Activated T-cell treated with anti-CD3 and anti-CD28 coated beads for 48 hours (primary cell): ENCODE results near the gene SH3RF2.
"Not testable (repeated sequence)": the region's sequence is repeated elsewhere in the genome, so short reads cannot be mapped to it uniquely, and the experiment has no call there.

Experiments
- DNase-seq: peaks from one replicate; pipeline ENCODE4 v3.0.0-alpha.2; 2020; ENCODE audit warnings: low read depth

The SH3RF2 gene

DNA sequence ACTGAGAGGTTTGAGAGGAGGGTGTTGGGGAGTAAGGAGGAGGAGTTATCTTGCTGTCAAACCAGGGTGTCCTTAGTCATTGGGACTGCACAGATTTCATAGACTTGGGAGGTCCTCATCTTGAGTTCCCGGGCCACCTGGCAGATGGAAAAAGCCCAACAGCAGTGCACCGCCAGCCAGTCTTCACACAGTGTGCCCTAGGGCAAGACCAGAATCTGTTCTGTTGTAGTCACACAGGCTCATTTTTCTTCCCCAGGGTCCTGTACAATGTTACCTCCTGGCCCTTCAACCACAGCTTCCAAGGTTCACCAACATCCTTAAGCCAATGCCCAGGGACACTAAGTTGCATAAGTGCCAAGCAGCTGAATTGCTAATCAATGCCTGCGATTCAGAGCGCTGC lies 148.0 kb downstream of the SH3RF2 start:
- no peak for DNase-seq

DNA sequence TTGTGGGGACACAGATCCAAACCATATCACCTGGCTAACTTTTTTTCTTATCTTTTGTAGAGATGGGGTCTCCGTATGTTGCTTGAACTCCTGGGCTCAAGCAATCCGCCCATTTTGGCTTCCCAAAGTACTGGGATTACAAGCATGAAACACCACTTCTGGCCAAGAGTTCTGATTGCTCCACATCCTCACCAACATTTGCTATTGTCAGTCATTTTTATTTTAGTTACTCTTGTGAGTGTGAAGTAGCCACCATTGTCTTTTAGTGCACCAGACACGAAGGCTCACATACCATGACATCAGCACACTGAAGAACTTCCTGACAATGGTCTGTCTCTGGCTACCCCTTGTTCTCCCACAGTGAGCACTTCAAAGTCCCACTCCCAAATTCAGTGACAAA lies 151.7 kb downstream of the SH3RF2 start:
- DNase-seq, result no peak

DNA sequence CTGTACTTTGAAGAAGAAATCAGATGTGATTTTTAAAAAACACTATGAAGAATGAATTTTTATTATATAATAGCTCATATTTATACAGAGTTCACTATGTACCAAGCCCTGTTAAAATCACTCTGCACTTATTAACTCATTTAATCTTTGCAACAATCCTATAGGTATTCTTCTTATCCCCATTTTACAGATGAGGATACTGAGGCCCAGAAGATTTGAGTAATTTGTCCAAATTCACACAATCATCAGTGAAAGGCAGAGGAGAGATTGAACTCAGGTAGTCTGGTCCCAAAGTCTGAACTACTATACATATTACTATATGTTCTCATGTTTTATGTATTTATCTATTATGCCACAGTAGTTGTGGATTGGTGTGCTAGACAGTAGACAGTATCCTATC lies 152.9 kb downstream of the SH3RF2 start:
- DNase-seq, result no peak

DNA sequence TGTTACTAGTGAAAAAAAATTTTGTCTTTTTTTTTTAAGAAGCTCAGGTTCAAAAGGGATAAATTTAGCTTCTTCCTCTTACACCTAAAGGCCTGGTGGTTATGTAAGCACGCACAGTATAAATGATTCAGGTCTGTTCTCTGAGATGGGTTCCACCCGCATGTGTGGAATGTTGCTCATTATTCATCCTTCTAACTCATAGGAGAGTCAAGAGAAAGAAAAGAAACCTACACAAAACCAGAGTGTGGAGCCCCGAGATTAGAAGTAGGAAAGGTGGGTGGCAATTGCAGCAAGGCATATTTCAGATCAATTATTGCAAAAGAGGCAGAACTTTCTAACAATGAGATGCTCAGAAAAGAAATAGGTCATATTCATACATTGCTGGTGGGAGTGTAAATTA lies 155.5 kb downstream of the SH3RF2 start:
- no peak for DNase-seq

DNA sequence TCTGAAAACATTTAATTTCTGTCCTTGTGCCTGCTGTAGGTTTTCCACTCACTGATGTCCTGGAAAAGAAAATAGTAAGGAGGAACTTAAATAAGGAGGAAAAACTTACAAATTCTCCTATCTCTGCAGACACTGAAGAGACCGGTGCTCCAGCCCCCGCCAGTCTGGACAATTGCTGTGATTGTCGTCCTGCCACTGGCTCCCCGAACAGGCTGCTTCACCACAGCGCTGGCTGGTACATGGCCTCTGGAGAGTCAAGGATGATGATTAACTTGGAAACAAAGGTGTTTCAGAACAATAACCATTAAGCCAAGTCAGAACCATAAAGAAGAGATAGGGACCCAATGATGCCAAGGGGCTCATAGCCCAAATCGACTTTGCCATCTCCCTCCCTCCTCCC lies 161.7 kb downstream of the SH3RF2 start:
- no peak for DNase-seq

DNA sequence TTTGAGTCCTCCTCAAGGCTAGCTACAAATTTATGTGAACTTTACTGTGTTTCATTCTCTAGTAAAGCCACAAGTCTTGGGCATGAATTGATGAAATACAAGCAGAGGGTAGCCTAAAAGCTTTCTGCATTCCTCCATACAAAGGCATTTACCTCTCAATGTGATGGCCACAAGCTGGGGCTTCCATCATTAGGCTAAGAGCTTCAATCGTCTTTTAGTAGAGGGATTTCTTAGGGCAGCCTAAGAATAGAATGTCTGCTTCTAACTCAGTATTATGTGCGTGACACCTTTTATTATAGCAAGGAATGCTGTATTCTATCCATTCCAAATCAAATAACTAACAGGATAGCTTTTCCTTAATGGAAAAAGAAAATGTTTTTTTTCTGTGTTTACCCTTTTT lies 165.3 kb downstream of the SH3RF2 start:
- no peak for DNase-seq

DNA sequence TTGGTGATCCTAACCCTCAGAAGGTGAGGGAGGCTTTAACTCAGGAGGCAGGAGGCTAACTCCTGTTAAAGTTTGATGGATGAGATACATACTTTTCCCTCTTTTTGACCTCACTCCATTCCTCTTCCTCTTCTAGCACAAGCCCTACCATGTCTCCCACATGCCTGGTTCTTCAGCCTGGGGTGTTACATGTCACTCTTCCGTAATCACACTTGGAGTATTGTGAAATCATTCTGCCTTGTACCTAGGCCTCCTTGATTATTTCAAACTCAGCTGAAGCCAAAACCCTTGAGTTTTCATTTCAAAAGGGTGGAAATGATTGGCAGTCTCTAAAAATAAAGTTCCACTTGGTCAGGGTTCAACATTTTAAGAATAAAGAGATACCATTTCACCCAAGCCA lies 167.2 kb downstream of the SH3RF2 start:
- no peak for DNase-seq

DNA sequence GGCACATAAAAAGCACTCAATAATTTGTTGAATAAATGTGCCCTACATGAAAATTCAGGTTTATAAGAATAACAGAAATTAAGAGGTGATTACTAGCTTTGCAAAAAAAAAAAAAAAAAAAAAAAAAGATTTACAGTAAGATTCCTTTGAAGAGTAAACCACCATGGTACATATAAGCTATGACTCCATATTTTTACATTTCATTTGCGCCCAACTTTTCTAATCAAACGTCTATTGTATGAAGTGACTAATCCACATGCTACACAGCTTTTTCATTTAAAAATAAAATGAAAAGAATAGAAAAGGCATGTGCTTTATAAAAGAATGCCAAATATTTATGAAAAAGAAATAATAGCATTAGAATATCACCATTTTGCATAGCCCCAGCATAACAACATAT lies 169.1 kb downstream of the SH3RF2 start, which contains the start of gene PLAC8L1:
Gene PLAC8L1 (minus strand): TSS at position 101 of the 400 bp plus-strand sequence. CDS start 1,266 bp downstream, outside the sequence.
- DNase-seq, result no peak

DNA sequence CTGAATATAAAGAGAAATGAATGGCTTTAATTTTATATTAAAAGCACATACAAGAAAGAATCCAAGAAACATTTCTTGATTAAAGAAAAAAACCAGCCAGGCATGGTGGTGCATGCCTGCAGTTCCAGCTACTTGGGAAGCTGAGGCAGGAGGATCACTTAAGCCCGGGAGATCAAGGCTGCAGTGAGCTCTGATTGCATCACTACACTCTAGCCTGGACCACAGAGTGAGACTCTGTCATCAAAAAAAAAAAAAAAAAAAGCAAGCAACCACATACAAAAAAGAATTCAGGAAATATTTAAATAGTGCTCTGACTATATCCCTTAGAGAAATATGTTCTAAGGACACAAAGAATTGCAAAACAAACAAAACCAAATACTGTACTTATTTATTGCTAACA lies 171.5 kb downstream of the SH3RF2 start:
- no peak for DNase-seq

DNA sequence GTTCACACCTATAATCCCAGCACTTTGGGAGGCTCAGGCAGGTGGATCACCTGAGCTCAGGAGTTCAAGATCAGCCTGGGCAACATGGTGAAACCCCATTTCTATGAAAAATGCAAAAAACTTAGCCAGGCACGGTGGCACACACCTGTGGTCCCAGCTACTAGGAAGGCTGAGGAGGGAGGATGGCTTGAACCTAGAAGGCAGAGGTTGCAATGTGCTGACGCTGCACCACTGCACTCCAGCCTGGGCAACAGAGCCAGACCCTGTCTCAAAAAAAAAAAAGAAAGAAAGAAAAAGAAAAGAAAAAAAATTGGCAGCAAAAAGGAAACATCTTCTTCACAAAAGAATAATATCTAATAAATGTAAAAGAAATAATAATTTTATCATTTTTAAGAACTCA lies 172.5 kb downstream of the SH3RF2 start:
- not testable (repeated sequence) for DNase-seq

DNA sequence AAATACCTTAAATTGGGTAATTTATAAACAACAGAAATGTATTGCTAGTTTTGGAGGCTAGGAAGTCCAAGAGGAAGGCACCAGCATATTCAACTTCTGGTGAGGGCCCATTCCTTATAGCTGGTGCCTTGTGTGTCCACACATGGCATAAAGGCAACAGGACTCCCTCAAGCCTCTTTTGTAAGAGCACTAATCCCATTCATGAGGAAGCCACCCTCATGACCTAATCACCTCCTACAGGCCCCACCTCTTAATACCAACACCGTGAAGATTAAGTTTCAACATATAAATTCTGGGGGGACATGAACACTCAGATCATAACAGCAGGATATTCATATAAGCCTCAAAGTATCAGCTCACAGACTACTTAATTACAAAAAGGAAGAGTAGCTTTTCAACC lies 173.0 kb downstream of the SH3RF2 start:
- no peak for DNase-seq

DNA sequence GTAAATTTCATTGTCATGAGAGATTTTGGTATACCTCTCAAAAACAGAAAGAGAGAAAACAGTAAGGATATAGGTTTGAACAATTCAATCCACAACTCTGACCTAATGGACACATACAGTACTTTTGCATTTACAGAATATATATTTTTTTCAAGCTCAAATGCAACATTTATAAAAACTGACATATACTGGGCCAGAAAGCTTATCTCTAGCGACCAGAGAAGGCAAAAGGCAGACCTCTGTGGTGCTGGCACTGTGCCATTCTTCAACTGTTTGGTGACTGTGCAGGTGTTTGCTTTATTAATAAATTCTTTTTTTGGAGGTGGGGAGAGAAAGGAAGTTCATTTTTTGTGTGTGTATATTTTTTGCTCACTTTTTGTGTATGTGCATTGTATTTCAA lies 175.0 kb downstream of the SH3RF2 start:
- DNase-seq, result no peak

DNA sequence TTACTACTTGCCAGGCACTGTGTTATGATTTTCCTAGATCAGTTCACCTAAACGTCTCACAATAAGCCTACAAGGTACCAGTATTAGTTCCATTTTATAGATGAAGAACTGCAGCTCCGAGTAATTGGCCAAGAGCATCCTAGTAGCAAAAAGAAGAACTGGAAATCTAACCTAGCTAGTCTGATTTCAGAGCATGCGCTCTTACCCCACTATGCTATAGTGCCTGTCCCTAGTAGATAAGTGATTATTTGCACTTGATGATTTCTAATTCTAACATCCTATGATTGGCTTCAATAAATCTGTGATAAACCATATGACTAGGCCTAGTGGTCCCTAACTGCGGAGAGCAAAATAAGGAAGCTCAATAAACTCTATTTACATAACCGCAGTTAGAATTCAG lies 176.1 kb downstream of the SH3RF2 start:
- no peak for DNase-seq
